MM.1S (cell line): ENCODE measurements around the gene EPN2.

Source experiments
- CTCF ChIP-seq: fragments of 300-600 bp; sonication (generic); IDR thresholded peaks from 2 replicates; pipeline ENCODE4 v1.5.1; 2016; ENCODE audit warnings: antibody characterized with exemption, low read length, mixed read lengths
- EZH2 ChIP-seq: fragments of 300-600 bp; sonication (generic); optimal IDR thresholded peaks from 2 replicates; pipeline ENCODE3; 2017; ENCODE audit warnings: low read depth, mild to moderate bottlenecking, antibody characterized with exemption, low read length, mixed read lengths
- EZH2phosphoT487 ChIP-seq: fragments of 300-600 bp; sonication (generic); IDR thresholded peaks from 2 replicates; pipeline ENCODE4 v1.6.1; 2018; ENCODE audit warnings: antibody characterized with exemption, low read length

GRCh38 chr17:19369846-19370492 lies 132.8 kb downstream of the EPN2 start:
- TF ChIP-seq CTCF (no peak), EZH2 (no peak), EZH2phosphoT487 (no peak)
